ENCODE results near the gene TAS2R41. TPM values are rescaled to one million over a fixed set of nuclear protein-coding genes. Genes with fewer than 3 reads are reported as not detected.

The TAS2R41 gene
- polyA plus RNA-seq, 2 of the 4 experiments (the other 2 are of a cell fraction) = not detected

GRCh38 chr7:143444063-143444782, 33.5 kb upstream of the TAS2R41 start:
- H3K9me3 ChIP-seq = peaks cover 3% of the 10 kb centered on the region; the same call in 1 of the 3 replicates
- ChIA-PET POLR2A (no interaction called here), CTCF (interaction anchor here (1.7 kb wide), 1 partner anchor 203 kb away, joined by 3 read pairs; no protein-coding TSS in a partner anchor)
- no peak overlapping the region for H3K4me3 ChIP-seq
- FAIRE-seq (no peak), DNase-seq (ENCODE audit: low read depth in 1 of 2, low spot score in 1 of 2) (no peak), ATAC-seq (no peak)
- no peaks in the 10 kb centered on the region for H3K4me1 ChIP-seq
- no peak overlapping the region for H3K4me2 ChIP-seq
- TF ChIP-seq CBX2 (IDR thresholded peaks at IDR 0.05; ENCODE audit: borderline replicate concordance, low read depth) (no peak), RARB (CRISPR knock-in tag; IDR thresholded peaks at IDR 0.05) (no peak), EHF (CRISPR knock-in tag; IDR thresholded peaks at IDR 0.05) (no peak), ATOH8 (CRISPR knock-in tag; IDR thresholded peaks at IDR 0.05; ENCODE audit: low read depth) (no peak), HOXB5 (CRISPR knock-in tag; IDR thresholded peaks at IDR 0.05) (no peak), HDAC2 (IDR thresholded peaks at IDR 0.05) (no peak), FOSB (CRISPR knock-in tag; IDR thresholded peaks at IDR 0.05) (no peak), BCL3 (IDR thresholded peaks at IDR 0.05) (no peak), MAFK (IDR thresholded peaks at IDR 0.05; ENCODE audit: partially characterized antibody) (no peak), HMGXB4 (CRISPR knock-in tag; IDR thresholded peaks at IDR 0.05; ENCODE audit: borderline replicate concordance) (no peak), PHF8 (IDR thresholded peaks at IDR 0.05; ENCODE audit: borderline replicate concordance, low read depth) (no peak), ZNF302 (CRISPR knock-in tag; IDR thresholded peaks at IDR 0.05) (no peak), PBX3 (IDR thresholded peaks at IDR 0.05) (no peak), KDM1A (IDR thresholded peaks at IDR 0.05; ENCODE audit: low read depth) (no peak), EP300 (IDR thresholded peaks at IDR 0.05) (no peak), ELK1 (IDR thresholded peaks at IDR 0.05; ENCODE audit: low read depth, low read length) (no peak)
- no peak overlapping the region for H3K27ac ChIP-seq
- 24% methylated on average over 6 of the region's 6 CpGs for WGBS (ENCODE audit: missing lambda C conversion rate)

GRCh38 chr7:143444785-143445184, 32.9 kb upstream of the TAS2R41 start:
- POLR2A ChIA-PET = no interaction called here
- no peak overlapping the region for H3K27ac ChIP-seq
- DNase-seq (ENCODE audit: low read depth in 1 of 2, low spot score in 1 of 2) (no peak), ATAC-seq (no peak), FAIRE-seq (no peak)
- 53% methylated on average over 1 of the region's 1 CpG for WGBS (ENCODE audit: missing lambda C conversion rate)
- no peaks in the 10 kb centered on the region for H3K4me1 ChIP-seq
- H3K4me2 ChIP-seq = no peak overlapping the region
- no peak overlapping the region for H3K4me3 ChIP-seq
- H3K9me3 ChIP-seq = peaks cover 3% of the 10 kb centered on the region; the same call in 1 of the 3 replicates
- TF ChIP-seq NR3C1 (IDR thresholded peaks at IDR 0.05) = no peak
- no peak for TF ChIP-seq HDAC2 (IDR thresholded peaks at IDR 0.05)
- CTCF ChIA-PET = no interaction called here
